ENCODE data around the gene RBM25.

The RBM25 gene

GRCh38 chr14:73136387-73137225, 78.3 kb downstream of the RBM25 start, which contains the start of gene PSEN1:
PSEN1 (plus strand) TSS chr14:73136507; CDS start chr14:73148020, 11,513 bp downstream.
- Histone ChIP-seq H3K36me3 (ENCODE audit: control insufficient read depth in 1 of 2, insufficient read depth in 2 of 2, low read length in 2 of 2) (peaks cover 0 to 5% of the 10 kb centered on the region in 2 donors), H3K27ac (ENCODE audit: low read depth, low read length) (peak within 1 kb of the TSS; percentile 97), H3K27me3 (ENCODE audit: control insufficient read depth in 1 of 2, insufficient read depth in 2 of 2, low read length in 2 of 2) (no peaks in the 10 kb centered on the region), H3K4me1 (ENCODE audit: control insufficient read depth in 1 of 2, insufficient read depth in 2 of 2, low read length in 2 of 2) (peaks cover 10 to 12% of the 10 kb centered on the region in 2 donors), H3K9me3 (ENCODE audit: control insufficient read depth in 1 of 2, low read length in 2 of 2) (peaks cover 0 to 9% of the 10 kb centered on the region in 2 donors), H3K4me3 (ENCODE audit: low read depth in 1 of 2, low read length in 2 of 2) (peak within 1 kb of the TSS; percentile 83 to 88), H3K9ac (ENCODE audit: low read depth in 1 of 2, low read length in 2 of 2) (peak within 1 kb of the TSS; percentile 76 to 89)

DNA sequence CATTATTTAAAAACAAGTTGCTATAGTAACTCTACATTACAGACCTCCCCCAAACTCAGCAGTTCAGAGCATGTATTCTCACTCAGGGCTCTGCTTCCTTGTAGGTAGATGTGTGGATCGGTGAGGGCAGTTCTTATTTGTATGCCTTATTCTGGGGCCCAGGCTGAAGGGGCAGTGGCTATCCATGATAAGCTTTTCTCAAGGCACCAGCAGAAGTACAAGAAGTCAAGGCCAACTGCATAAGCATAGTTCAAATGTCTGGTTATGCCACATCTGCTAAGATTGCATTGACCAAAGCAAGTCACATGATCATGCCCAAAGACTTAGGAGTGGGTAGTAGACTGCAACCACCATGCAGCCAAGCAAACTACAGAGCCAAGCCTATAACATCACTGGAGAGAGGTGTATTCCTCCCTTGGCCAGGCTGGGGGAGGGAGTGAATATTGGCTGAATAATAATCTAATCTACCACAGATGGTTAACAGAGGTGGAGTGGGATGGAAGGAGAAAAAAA, 82.5 kb downstream of the RBM25 start:
- Histone ChIP-seq H3K9me3 (ENCODE audit: control insufficient read depth in 1 of 2, low read length in 2 of 2) (no peaks in the 10 kb centered on the region), H3K27me3 (ENCODE audit: control insufficient read depth in 1 of 2, insufficient read depth in 2 of 2, low read length in 2 of 2) (no peaks in the 10 kb centered on the region), H3K4me3 (ENCODE audit: low read depth in 1 of 2, low read length in 2 of 2) (no peak overlapping the region), H3K36me3 (ENCODE audit: control insufficient read depth in 1 of 2, insufficient read depth in 2 of 2, low read length in 2 of 2) (peaks cover 0 to 15% of the 10 kb centered on the region in 2 donors), H3K4me1 (ENCODE audit: control insufficient read depth in 1 of 2, insufficient read depth in 2 of 2, low read length in 2 of 2) (peaks cover 19 to 24% of the 10 kb centered on the region in 2 donors), H3K9ac (ENCODE audit: low read depth in 1 of 2, low read length in 2 of 2) (no peak overlapping the region), H3K27ac (ENCODE audit: low read depth, low read length) (no peak overlapping the region)

GRCh38 chr14:73142216-73142615, 83.9 kb downstream of the RBM25 start:
- Histone ChIP-seq H3K4me1 (ENCODE audit: control insufficient read depth in 1 of 2, insufficient read depth in 2 of 2, low read length in 2 of 2) (peaks cover 16 to 23% of the 10 kb centered on the region in 2 donors), H3K27me3 (ENCODE audit: control insufficient read depth in 1 of 2, insufficient read depth in 2 of 2, low read length in 2 of 2) (no peaks in the 10 kb centered on the region), H3K36me3 (ENCODE audit: control insufficient read depth in 1 of 2, insufficient read depth in 2 of 2, low read length in 2 of 2) (peaks cover 0 to 15% of the 10 kb centered on the region in 2 donors), H3K27ac (ENCODE audit: low read depth, low read length) (no peak overlapping the region), H3K9ac (ENCODE audit: low read depth in 1 of 2, low read length in 2 of 2) (no peak overlapping the region), H3K4me3 (ENCODE audit: low read depth in 1 of 2, low read length in 2 of 2) (no peak overlapping the region), H3K9me3 (ENCODE audit: control insufficient read depth in 1 of 2, low read length in 2 of 2) (no peaks in the 10 kb centered on the region)

DNA sequence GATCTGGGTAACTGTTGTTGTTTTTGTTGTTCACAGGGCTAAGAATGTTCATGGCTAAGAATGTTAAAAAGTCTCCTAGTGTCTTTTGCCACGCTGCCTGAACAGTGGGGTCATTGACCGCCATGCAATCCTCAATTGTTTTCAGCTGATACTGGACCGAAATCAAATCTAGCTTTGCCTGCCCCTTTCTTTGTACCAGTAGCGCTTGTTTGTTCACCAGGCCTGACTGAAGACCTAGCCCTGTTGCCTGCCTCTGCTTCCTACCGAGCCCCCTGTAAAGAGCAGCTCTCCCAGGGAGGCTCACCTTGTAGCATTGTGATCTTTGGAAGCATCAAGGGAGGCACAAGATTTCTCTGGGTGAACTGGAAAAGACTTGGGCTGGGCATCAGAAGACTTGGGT, 84.7 kb downstream of the RBM25 start:
- H3K27ac ChIP-seq (ENCODE audit: low read depth, low read length): no peak overlapping the region

DNA sequence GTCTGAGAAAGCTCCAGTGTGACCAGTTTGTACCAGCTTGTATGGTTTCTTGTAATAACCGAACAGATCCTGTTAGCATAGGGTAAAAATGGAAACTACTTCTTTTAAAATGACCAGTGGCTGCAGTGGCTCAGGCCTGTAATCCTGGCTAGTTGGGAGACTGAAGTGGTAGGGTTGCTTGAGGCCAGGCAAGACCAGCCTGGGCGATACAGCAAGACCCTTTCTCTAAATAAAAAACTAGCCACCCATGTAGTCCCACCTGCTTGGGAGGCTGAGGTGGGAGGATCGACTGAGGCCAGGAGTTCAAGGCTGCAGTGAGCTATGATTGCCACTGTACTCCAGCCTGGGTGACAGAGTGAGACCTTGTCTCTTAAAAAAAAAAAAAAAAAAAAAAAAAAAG, 85.3 kb downstream of the RBM25 start:
- H3K36me3 ChIP-seq (ENCODE audit: control insufficient read depth in 1 of 2, insufficient read depth in 2 of 2, low read length in 2 of 2): peaks cover 6 to 22% of the 10 kb centered on the region in 2 donors
- no peak overlapping the region for H3K27ac ChIP-seq (ENCODE audit: low read depth, low read length)
- no peak overlapping the region for H3K4me3 ChIP-seq (ENCODE audit: low read depth in 1 of 2, low read length in 2 of 2)
- H3K9ac ChIP-seq (ENCODE audit: low read depth in 1 of 2, low read length in 2 of 2): no peak overlapping the region
- H3K27me3 ChIP-seq (ENCODE audit: control insufficient read depth in 1 of 2, insufficient read depth in 2 of 2, low read length in 2 of 2): no peaks in the 10 kb centered on the region
- no peaks in the 10 kb centered on the region for H3K9me3 ChIP-seq (ENCODE audit: control insufficient read depth in 1 of 2, low read length in 2 of 2)
- peaks cover 11 to 20% of the 10 kb centered on the region in 2 donors for H3K4me1 ChIP-seq (ENCODE audit: control insufficient read depth in 1 of 2, insufficient read depth in 2 of 2, low read length in 2 of 2)

More for the DNA sequence above, 84.7 kb downstream of the RBM25 start:
- Histone ChIP-seq H3K4me1 (ENCODE audit: control insufficient read depth in 1 of 2, insufficient read depth in 2 of 2, low read length in 2 of 2) (peaks cover 11 to 20% of the 10 kb centered on the region in 2 donors), H3K36me3 (ENCODE audit: control insufficient read depth in 1 of 2, insufficient read depth in 2 of 2, low read length in 2 of 2) (peaks cover 1 to 17% of the 10 kb centered on the region in 2 donors), H3K9ac (ENCODE audit: low read depth in 1 of 2, low read length in 2 of 2) (no peak overlapping the region), H3K4me3 (ENCODE audit: low read depth in 1 of 2, low read length in 2 of 2) (no peak overlapping the region), H3K9me3 (ENCODE audit: control insufficient read depth in 1 of 2, low read length in 2 of 2) (no peaks in the 10 kb centered on the region), H3K27me3 (ENCODE audit: control insufficient read depth in 1 of 2, insufficient read depth in 2 of 2, low read length in 2 of 2) (no peaks in the 10 kb centered on the region)

GRCh38 chr14:73145371-73145770, 87.0 kb downstream of the RBM25 start:
- H3K9me3 ChIP-seq (ENCODE audit: control insufficient read depth in 1 of 2, low read length in 2 of 2): no peaks in the 10 kb centered on the region
- no peak overlapping the region for H3K4me3 ChIP-seq (ENCODE audit: low read depth in 1 of 2, low read length in 2 of 2)
- H3K4me1 ChIP-seq (ENCODE audit: control insufficient read depth in 1 of 2, insufficient read depth in 2 of 2, low read length in 2 of 2): peaks cover 11 to 20% of the 10 kb centered on the region in 2 donors
- H3K27ac ChIP-seq (ENCODE audit: low read depth, low read length): no peak overlapping the region
- no peak overlapping the region for H3K9ac ChIP-seq (ENCODE audit: low read depth in 1 of 2, low read length in 2 of 2)
- H3K36me3 ChIP-seq (ENCODE audit: control insufficient read depth in 1 of 2, insufficient read depth in 2 of 2, low read length in 2 of 2): peaks cover 16 to 35% of the 10 kb centered on the region in 2 donors
- H3K27me3 ChIP-seq (ENCODE audit: control insufficient read depth in 1 of 2, insufficient read depth in 2 of 2, low read length in 2 of 2): no peaks in the 10 kb centered on the region

- Histone ChIP-seq H3K4me1 (ENCODE audit: control insufficient read depth in 1 of 2, insufficient read depth in 2 of 2, low read length in 2 of 2) (peaks cover 11 to 13% of the 10 kb centered on the region in 2 donors), H3K9me3 (ENCODE audit: control insufficient read depth in 1 of 2, low read length in 2 of 2) (no peaks in the 10 kb centered on the region), H3K27ac (ENCODE audit: low read depth, low read length) (no peak overlapping the region), H3K9ac (ENCODE audit: low read depth in 1 of 2, low read length in 2 of 2) (no peak overlapping the region), H3K4me3 (ENCODE audit: low read depth in 1 of 2, low read length in 2 of 2) (no peak overlapping the region), H3K27me3 (ENCODE audit: control insufficient read depth in 1 of 2, insufficient read depth in 2 of 2, low read length in 2 of 2) (no peaks in the 10 kb centered on the region), H3K36me3 (ENCODE audit: control insufficient read depth in 1 of 2, insufficient read depth in 2 of 2, low read length in 2 of 2) (peaks cover 16 to 33% of the 10 kb centered on the region in 2 donors)
Measured at GRCh38 chr14:73146111-73146510, 87.8 kb downstream of the RBM25 start.

DNA sequence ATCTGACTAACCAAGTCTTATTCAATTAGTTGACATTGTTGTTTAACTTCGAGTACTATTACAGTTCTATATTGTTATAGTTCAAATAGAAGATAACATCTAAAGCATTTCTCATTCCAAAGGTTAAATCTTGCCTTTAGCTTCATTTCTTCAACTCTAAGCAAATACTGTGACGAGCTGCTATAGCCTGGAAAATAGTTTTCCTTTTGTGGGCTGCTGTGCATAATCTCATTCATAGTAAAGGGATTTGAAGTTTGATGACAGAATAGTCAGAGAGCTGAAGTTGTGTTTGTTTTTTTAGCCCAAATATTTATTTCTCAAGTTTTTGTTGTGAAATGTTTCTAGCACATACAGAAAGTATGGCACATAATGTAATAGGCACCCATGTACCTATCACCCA, 91.4 kb downstream of the RBM25 start:
- Histone ChIP-seq H3K4me3 (ENCODE audit: low read depth in 1 of 2, low read length in 2 of 2) (no peak overlapping the region), H3K4me1 (ENCODE audit: control insufficient read depth in 1 of 2, insufficient read depth in 2 of 2, low read length in 2 of 2) (peaks cover 0 to 3% of the 10 kb centered on the region in 2 donors), H3K27me3 (ENCODE audit: control insufficient read depth in 1 of 2, insufficient read depth in 2 of 2, low read length in 2 of 2) (no peaks in the 10 kb centered on the region), H3K9me3 (ENCODE audit: control insufficient read depth in 1 of 2, low read length in 2 of 2) (no peaks in the 10 kb centered on the region), H3K9ac (ENCODE audit: low read depth in 1 of 2, low read length in 2 of 2) (no peak overlapping the region), H3K36me3 (ENCODE audit: control insufficient read depth in 1 of 2, insufficient read depth in 2 of 2, low read length in 2 of 2) (peaks cover 16 to 44% of the 10 kb centered on the region in 2 donors), H3K27ac (ENCODE audit: low read depth, low read length) (no peak overlapping the region)

DNA sequence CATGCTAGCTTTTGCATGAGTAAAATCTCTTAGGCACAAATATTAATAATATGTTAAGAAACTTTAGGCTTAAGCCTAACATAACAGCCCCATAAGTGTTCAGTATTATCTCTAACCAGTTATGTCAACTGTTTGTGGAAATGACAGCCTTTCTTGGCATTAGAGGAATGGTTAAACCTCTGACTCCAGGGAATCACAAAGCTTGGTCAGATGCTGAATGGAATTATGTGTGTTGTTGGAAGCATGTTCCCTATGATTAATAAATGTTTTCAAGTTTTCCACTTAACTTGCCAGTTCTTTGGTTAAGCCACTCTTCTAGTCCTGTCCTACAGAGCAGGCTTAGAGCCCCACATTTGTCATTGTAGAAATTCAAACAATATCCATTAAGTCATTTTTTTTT, 94.9 kb downstream of the RBM25 start:
- Histone ChIP-seq H3K9me3 (ENCODE audit: control insufficient read depth in 1 of 2, low read length in 2 of 2) (no peaks in the 10 kb centered on the region), H3K27ac (ENCODE audit: low read depth, low read length) (no peak overlapping the region), H3K4me3 (ENCODE audit: low read depth in 1 of 2, low read length in 2 of 2) (no peak overlapping the region), H3K36me3 (ENCODE audit: control insufficient read depth in 1 of 2, insufficient read depth in 2 of 2, low read length in 2 of 2) (peaks cover 12 to 62% of the 10 kb centered on the region in 2 donors), H3K9ac (ENCODE audit: low read depth in 1 of 2, low read length in 2 of 2) (no peak overlapping the region), H3K4me1 (ENCODE audit: control insufficient read depth in 1 of 2, insufficient read depth in 2 of 2, low read length in 2 of 2) (peaks cover 0 to 3% of the 10 kb centered on the region in 2 donors), H3K27me3 (ENCODE audit: control insufficient read depth in 1 of 2, insufficient read depth in 2 of 2, low read length in 2 of 2) (no peaks in the 10 kb centered on the region)

- no peak overlapping the region for H3K9ac ChIP-seq (ENCODE audit: low read depth in 1 of 2, low read length in 2 of 2)
- H3K4me3 ChIP-seq (ENCODE audit: low read depth in 1 of 2, low read length in 2 of 2): no peak overlapping the region
- no peaks in the 10 kb centered on the region for H3K27me3 ChIP-seq (ENCODE audit: control insufficient read depth in 1 of 2, insufficient read depth in 2 of 2, low read length in 2 of 2)
- peaks cover 0 to 4% of the 10 kb centered on the region in 2 donors for H3K4me1 ChIP-seq (ENCODE audit: control insufficient read depth in 1 of 2, insufficient read depth in 2 of 2, low read length in 2 of 2)
- peaks cover 11 to 59% of the 10 kb centered on the region in 2 donors for H3K36me3 ChIP-seq (ENCODE audit: control insufficient read depth in 1 of 2, insufficient read depth in 2 of 2, low read length in 2 of 2)
- H3K9me3 ChIP-seq (ENCODE audit: control insufficient read depth in 1 of 2, low read length in 2 of 2): no peaks in the 10 kb centered on the region
- no peak overlapping the region for H3K27ac ChIP-seq (ENCODE audit: low read depth, low read length)
Measured at GRCh38 chr14:73162251-73162650, 103.9 kb downstream of the RBM25 start.

Data from duodenal mucosa (tissue), 2 donors.